ENCODE data around the gene TGFB1I1. TPM values are rescaled to one million over a fixed set of nuclear protein-coding genes. Genes with fewer than 3 reads are reported as not detected.

The TGFB1I1 gene
- total RNA-seq, 2 experiments from 2014 or later = 0.20 to 0.48 TPM

GRCh38 chr16:31455601-31456314 lies 16.2 kb upstream of the TGFB1I1 start:
- H3K27ac Mint-ChIP-seq = peak overlapping the region; percentile 62
- ChIA-PET CTCF (interaction anchor here (0.7 to 1.8 kb wide), 9 partner anchors 11 to 314 kb away, joined by 3 to 7 read pairs (median 4); no protein-coding TSS in a partner anchor), POLR2A (no interaction called here)
- peak overlapping the region; percentile 7 for H3K4me3 Mint-ChIP-seq
- peaks cover 53% of the 10 kb centered on the region for H3K4me1 Mint-ChIP-seq
- no peaks in the 10 kb centered on the region for H3K27me3 Mint-ChIP-seq
- peaks cover 15% of the 10 kb centered on the region for H3K36me3 Mint-ChIP-seq (ENCODE audit: low read depth)
- DNase-seq = peak; percentile 29
- H3K9me3 Mint-ChIP-seq = no peaks in the 10 kb centered on the region

GRCh38 chr16:31456988-31457360 lies 15.0 kb upstream of the TGFB1I1 start:
- ChIA-PET POLR2A (no interaction called here), CTCF (interaction anchor here (0.8 to 6.3 kb wide), 6 partner anchors 14 to 417 kb away, joined by 3 to 33 read pairs (median 6); partner anchors contain the start of genes ZNF267 and ZNF843)
- Mint-ChIP-seq H3K9me3 (no peaks in the 10 kb centered on the region), H3K27ac (peak overlapping the region; percentile 5), H3K36me3 (ENCODE audit: low read depth) (peaks cover 15% of the 10 kb centered on the region), H3K4me1 (peaks cover 51% of the 10 kb centered on the region), H3K4me3 (peak overlapping the region; percentile 10), H3K27me3 (no peaks in the 10 kb centered on the region)
- no peak for DNase-seq

GRCh38 chr16:31458073-31458843 lies 13.7 kb upstream of the TGFB1I1 start:
- Mint-ChIP-seq H3K9me3 (no peaks in the 10 kb centered on the region), H3K4me1 (peaks cover 49% of the 10 kb centered on the region), H3K4me3 (peak overlapping the region; percentile 92), H3K27me3 (no peaks in the 10 kb centered on the region), H3K36me3 (ENCODE audit: low read depth) (peaks cover 20% of the 10 kb centered on the region), H3K27ac (peak overlapping the region; percentile 98)
- CTCF ChIA-PET = interaction anchor here (0.6 to 6.3 kb wide), 17 partner anchors 10 to 416 kb away, joined by 3 to 33 read pairs (median 4); partner anchors contain the start of genes ZNF267 and ZNF843
- POLR2A ChIA-PET = no interaction called here
- peak; percentile 71 for DNase-seq

GRCh38 chr16:31458844-31459686 lies 12.9 kb upstream of the TGFB1I1 start, which contains the start of gene ARMC5:
Gene ARMC5, plus strand, starts transcription at chr16:31459501. Its CDS starts 24 bp downstream, at chr16:31459525.
- Mint-ChIP-seq H3K27ac (peak within 1 kb of the TSS; percentile 98), H3K36me3 (ENCODE audit: low read depth) (peaks cover 20% of the 10 kb centered on the region), H3K4me3 (peak within 1 kb of the TSS; percentile 92), H3K4me1 (peaks cover 48% of the 10 kb centered on the region), H3K9me3 (no peaks in the 10 kb centered on the region), H3K27me3 (no peaks in the 10 kb centered on the region)
- CTCF ChIA-PET = interaction anchor here (0.6 to 6.3 kb wide), 23 partner anchors 8 to 434 kb away, joined by 3 to 33 read pairs (median 4); partner anchors contain the start of genes TGFB1I1 and ZNF843
- peak; percentile 98 for DNase-seq
- POLR2A ChIA-PET = no interaction called here

- DNase-seq = peak; percentile 100
- ChIA-PET CTCF (interaction anchor here (0.6 to 6.3 kb wide), 26 partner anchors 8 to 506 kb away, joined by 3 to 33 read pairs (median 4); partner anchors contain the start of genes SLC5A2, TGFB1I1, ZNF267 and ZNF843), POLR2A (interaction anchor here (0.6 kb wide), 1 partner anchor 236 kb away, joined by 4 read pairs; no protein-coding TSS in a partner anchor)
- peaks cover 47% of the 10 kb centered on the region for H3K4me1 Mint-ChIP-seq
- peaks cover 22% of the 10 kb centered on the region for H3K36me3 Mint-ChIP-seq (ENCODE audit: low read depth)
- no peaks in the 10 kb centered on the region for H3K27me3 Mint-ChIP-seq
- H3K9me3 Mint-ChIP-seq = no peaks in the 10 kb centered on the region
- H3K4me3 Mint-ChIP-seq = peak overlapping the region; percentile 92
- H3K27ac Mint-ChIP-seq = peak overlapping the region; percentile 98
These were observed 12.0 kb upstream of the TGFB1I1 start for GRCh38 chr16:31459687-31460581.

- no peaks in the 10 kb centered on the region for H3K27me3 Mint-ChIP-seq
- H3K4me3 Mint-ChIP-seq = peak overlapping the region; percentile 92
- ChIA-PET CTCF (interaction anchor here (0.6 to 6.3 kb wide), 17 partner anchors 8 to 507 kb away, joined by 3 to 33 read pairs (median 5); partner anchors contain the start of genes SLC5A2, TGFB1I1 and ZNF267), POLR2A (no interaction called here)
- DNase-seq = peak; percentile 57
- H3K36me3 Mint-ChIP-seq (ENCODE audit: low read depth) = peaks cover 22% of the 10 kb centered on the region
- no peaks in the 10 kb centered on the region for H3K9me3 Mint-ChIP-seq
- H3K27ac Mint-ChIP-seq = peak overlapping the region; percentile 94
- H3K4me1 Mint-ChIP-seq = peaks cover 41% of the 10 kb centered on the region
These were observed 11.4 kb upstream of the TGFB1I1 start for GRCh38 chr16:31460582-31461002.

GRCh38 chr16:31461201-31461920 lies 10.6 kb upstream of the TGFB1I1 start:
- Mint-ChIP-seq H3K9me3 (no peaks in the 10 kb centered on the region), H3K4me3 (no peak overlapping the region), H3K4me1 (peaks cover 35% of the 10 kb centered on the region), H3K27me3 (no peaks in the 10 kb centered on the region), H3K27ac (peak overlapping the region; percentile 46), H3K36me3 (ENCODE audit: low read depth) (peaks cover 17% of the 10 kb centered on the region)
- no peak for DNase-seq
- ChIA-PET POLR2A (no interaction called here), CTCF (interaction anchor here (0.7 to 6.3 kb wide), 15 partner anchors 7 to 508 kb away, joined by 3 to 33 read pairs (median 5); partner anchors contain the start of genes SLC5A2, TGFB1I1 and ZNF267)

GRCh38 chr16:31461921-31462804 lies 9.8 kb upstream of the TGFB1I1 start:
- Mint-ChIP-seq H3K4me3 (no peak overlapping the region), H3K27ac (peak overlapping the region; percentile 36), H3K9me3 (no peaks in the 10 kb centered on the region), H3K36me3 (ENCODE audit: low read depth) (peaks cover 21% of the 10 kb centered on the region), H3K27me3 (no peaks in the 10 kb centered on the region), H3K4me1 (peaks cover 33% of the 10 kb centered on the region)
- CTCF ChIA-PET = interaction anchor here (2.4 to 6.3 kb wide), 2 partner anchors 16 to 35 kb away, joined by 5 to 33 read pairs; no protein-coding TSS in a partner anchor
- DNase-seq = no peak
- POLR2A ChIA-PET = no interaction called here

GRCh38 chr16:31464348-31464769 lies 7.6 kb upstream of the TGFB1I1 start:
- H3K27me3 Mint-ChIP-seq = no peaks in the 10 kb centered on the region
- DNase-seq = no peak
- H3K4me3 Mint-ChIP-seq = no peak overlapping the region
- peaks cover 30% of the 10 kb centered on the region for H3K4me1 Mint-ChIP-seq
- H3K36me3 Mint-ChIP-seq (ENCODE audit: low read depth) = peaks cover 14% of the 10 kb centered on the region
- H3K27ac Mint-ChIP-seq = no peak overlapping the region
- ChIA-PET POLR2A (no interaction called here), CTCF (no interaction called here)
- no peaks in the 10 kb centered on the region for H3K9me3 Mint-ChIP-seq

- no peak for DNase-seq
- Mint-ChIP-seq H3K9me3 (no peaks in the 10 kb centered on the region), H3K27me3 (no peaks in the 10 kb centered on the region), H3K4me3 (no peak overlapping the region), H3K4me1 (peaks cover 29% of the 10 kb centered on the region), H3K36me3 (ENCODE audit: low read depth) (peaks cover 14% of the 10 kb centered on the region), H3K27ac (no peak overlapping the region)
- ChIA-PET CTCF (interaction anchor here (0.5 kb wide), 1 partner anchor 231 kb away, joined by 3 read pairs; no protein-coding TSS in a partner anchor), POLR2A (no interaction called here)
These were observed 7.1 kb upstream of the TGFB1I1 start for GRCh38 chr16:31464781-31465260.

Measured in activated CD4-positive, alpha-beta T cell treated with anti-CD3 and anti-CD28 coated beads, Interleukin-2, amount 10 ng/mL, durations not matched to agents 7 days and 5 days (primary cell).